Neural crest cell (in vitro differentiated cells): ENCODE measurements around the gene KRTAP5-10. TPM values are rescaled to one million over a fixed set of nuclear protein-coding genes. Genes with fewer than 3 reads are reported as not detected.
"Not testable (repeated sequence)": the region's sequence is repeated elsewhere in the genome, so short reads cannot be mapped to it uniquely, and the experiment has no call there.

Experiments
- DNase-seq: peaks from one replicate; pipeline ENCODE4 v3.0.0; 2021; ENCODE audit warnings: low read depth, mixed read lengths, low spot score
- H3K27ac Mint-ChIP-seq: one replicate; pipeline ENCODE4 v1.8.0; 2021; ENCODE audit warnings: mild to moderate bottlenecking, mixed read lengths; ENCODE audit not compliant: unreplicated experiment
- H3K27me3 Mint-ChIP-seq: 2 replicates; pipeline ENCODE4 v1.8.0; 2021; ENCODE audit warnings: low read depth, mild to moderate bottlenecking, mixed read lengths
- H3K36me3 Mint-ChIP-seq: 2 replicates; pipeline ENCODE4 v1.8.0; 2021; ENCODE audit warnings: low read depth, mild to moderate bottlenecking, mixed read lengths
- H3K4me1 Mint-ChIP-seq: 2 replicates; pipeline ENCODE4 v1.8.0; 2021; ENCODE audit warnings: mixed read lengths
- H3K4me3 Mint-ChIP-seq: one replicate; pipeline ENCODE4 v1.8.0; 2021; ENCODE audit warnings: mild to moderate bottlenecking, mixed read lengths
- H3K9me3 Mint-ChIP-seq: 2 replicates; pipeline ENCODE4 v1.8.0; 2021; ENCODE audit warnings: mixed read lengths
- total RNA-seq: library from RNA; stranded (reverse); gene quantifications from 2 replicates; pipeline ENCODE4 v1.2.1, GENCODE V29; 2021
- TF ChIP-seq, protein P1 (sequence below): fragments of 200-600 bp; sonication (generic); conservative IDR thresholded peaks from 2 replicates; pipeline ENCODE4 v1.5.0; 2021; ENCODE audit warnings: antibody characterized with exemption, mild to moderate bottlenecking

Gene KRTAP5-10
- total RNA-seq, 1 donor from 2014 or later = not detected

DNA sequence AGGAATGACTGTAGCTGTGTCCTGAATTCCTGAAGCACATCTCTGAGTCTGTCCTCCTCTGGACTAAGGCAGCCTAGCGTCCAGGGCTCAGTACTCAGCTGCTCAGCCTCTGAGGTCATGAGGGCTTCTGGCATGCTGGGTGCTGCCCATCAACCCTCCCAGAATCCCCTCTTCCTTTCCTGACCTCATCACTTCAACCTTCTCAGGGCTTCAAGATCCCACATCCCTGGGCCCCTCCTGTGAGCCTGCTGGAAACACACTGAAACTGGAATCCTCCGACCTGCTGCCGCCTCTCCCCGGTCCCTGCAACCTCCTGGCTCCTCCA is 26.7 kb upstream of the KRTAP5-10 start:
- DNase-seq = no peak
- Mint-ChIP-seq H3K4me1 (no peaks in the 10 kb centered on the region), H3K9me3 (no peaks in the 10 kb centered on the region), H3K4me3 (no peak overlapping the region), H3K27me3 (no peaks in the 10 kb centered on the region), H3K36me3 (peaks cover 2% of the 10 kb centered on the region), H3K27ac (peak overlapping the region; percentile 78)
- TF ChIP-seq, protein P1, sequence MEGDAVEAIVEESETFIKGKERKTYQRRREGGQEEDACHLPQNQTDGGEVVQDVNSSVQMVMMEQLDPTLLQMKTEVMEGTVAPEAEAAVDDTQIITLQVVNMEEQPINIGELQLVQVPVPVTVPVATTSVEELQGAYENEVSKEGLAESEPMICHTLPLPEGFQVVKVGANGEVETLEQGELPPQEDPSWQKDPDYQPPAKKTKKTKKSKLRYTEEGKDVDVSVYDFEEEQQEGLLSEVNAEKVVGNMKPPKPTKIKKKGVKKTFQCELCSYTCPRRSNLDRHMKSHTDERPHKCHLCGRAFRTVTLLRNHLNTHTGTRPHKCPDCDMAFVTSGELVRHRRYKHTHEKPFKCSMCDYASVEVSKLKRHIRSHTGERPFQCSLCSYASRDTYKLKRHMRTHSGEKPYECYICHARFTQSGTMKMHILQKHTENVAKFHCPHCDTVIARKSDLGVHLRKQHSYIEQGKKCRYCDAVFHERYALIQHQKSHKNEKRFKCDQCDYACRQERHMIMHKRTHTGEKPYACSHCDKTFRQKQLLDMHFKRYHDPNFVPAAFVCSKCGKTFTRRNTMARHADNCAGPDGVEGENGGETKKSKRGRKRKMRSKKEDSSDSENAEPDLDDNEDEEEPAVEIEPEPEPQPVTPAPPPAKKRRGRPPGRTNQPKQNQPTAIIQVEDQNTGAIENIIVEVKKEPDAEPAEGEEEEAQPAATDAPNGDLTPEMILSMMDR = no peak

DNA sequence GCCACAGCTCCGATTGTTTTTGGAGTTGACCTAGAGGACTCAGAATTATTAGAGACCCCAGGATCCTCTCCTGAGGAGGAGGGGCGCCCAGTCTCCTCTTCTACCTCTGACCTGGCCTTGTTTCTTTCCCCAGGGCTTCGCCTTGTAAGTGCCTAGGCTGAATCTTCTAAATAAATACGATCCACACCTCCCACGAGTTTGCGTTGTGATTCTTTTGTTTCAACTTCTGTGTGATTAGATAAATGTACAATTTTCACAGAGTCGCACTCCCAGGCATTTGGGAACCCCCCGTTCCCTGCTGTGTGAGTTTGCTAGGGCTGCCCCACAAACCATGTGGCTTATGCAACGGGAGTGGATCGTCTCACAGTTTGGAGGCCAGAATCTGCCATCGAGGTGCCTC is 26.3 kb upstream of the KRTAP5-10 start:
- no peaks in the 10 kb centered on the region for H3K9me3 Mint-ChIP-seq
- H3K27me3 Mint-ChIP-seq = no peaks in the 10 kb centered on the region
- peaks cover 2% of the 10 kb centered on the region for H3K36me3 Mint-ChIP-seq
- DNase-seq = no peak
- H3K4me1 Mint-ChIP-seq = no peaks in the 10 kb centered on the region
- H3K4me3 Mint-ChIP-seq = no peak overlapping the region
- H3K27ac Mint-ChIP-seq = peak overlapping the region; percentile 78
- TF ChIP-seq, protein P1 = no peak

DNA sequence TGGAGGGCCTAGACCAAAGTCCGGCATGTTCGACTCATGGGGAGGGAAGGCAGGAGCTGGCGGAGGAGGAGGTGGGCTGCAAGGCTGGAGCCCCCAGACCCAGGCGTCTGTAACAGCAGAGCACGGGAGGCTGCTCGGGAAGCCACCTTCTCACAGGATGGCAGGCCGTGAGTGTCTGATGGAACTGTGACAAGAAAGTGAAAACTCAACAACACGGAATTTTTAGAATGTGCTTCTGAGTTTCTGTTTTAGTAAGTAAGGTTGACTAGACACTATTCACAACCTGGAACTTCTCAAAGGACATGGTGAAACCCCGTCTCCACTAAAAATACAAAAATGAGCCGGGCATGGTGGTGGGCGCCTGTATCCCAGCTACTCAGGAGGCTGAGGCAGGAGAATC is 25.4 kb upstream of the KRTAP5-10 start:
- not testable (repeated sequence) for H3K27me3 Mint-ChIP-seq, DNase-seq, H3K36me3 Mint-ChIP-seq, H3K9me3 Mint-ChIP-seq, H3K4me3 Mint-ChIP-seq, H3K27ac Mint-ChIP-seq, H3K4me1 Mint-ChIP-seq

DNA sequence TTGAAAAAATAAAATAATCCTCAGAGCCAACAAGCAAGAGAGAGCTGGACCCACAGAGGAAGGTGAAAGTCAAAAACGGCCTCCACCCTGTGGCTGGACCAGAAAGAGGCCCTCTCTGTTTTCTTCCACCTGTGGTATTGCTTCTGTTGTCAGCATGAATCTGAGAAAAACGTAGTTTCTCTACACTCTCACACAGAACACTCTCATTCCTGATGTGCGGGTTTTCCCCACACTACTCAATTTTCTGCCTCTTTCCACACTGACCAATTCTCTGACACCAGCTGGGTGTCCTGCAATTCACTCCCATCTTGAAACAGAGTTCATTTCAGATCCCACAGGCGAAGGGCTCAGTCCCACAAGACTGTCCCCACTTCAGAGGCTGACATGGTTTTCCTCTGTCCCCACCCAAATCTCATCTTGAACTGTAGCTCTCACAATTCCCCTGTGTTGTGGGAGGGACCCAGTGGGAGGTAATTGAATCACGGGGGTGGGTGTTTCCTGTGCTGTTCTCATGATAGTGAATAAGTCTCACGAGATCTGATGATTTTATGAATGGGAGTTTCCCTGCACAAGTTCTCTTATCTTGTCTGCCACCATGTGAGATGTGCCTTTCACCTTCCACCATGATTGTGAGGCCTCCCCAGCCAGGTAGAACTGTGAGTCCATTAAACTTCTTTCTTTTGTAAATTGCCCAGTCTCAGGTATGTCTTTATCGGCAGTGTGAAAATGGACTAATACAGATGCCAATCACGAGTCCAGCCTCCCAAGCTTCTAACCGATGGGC is 24.6 kb upstream of the KRTAP5-10 start:
- not testable (repeated sequence) for H3K4me3 Mint-ChIP-seq, H3K9me3 Mint-ChIP-seq, DNase-seq, H3K27ac Mint-ChIP-seq, H3K4me1 Mint-ChIP-seq, H3K36me3 Mint-ChIP-seq, H3K27me3 Mint-ChIP-seq

DNA sequence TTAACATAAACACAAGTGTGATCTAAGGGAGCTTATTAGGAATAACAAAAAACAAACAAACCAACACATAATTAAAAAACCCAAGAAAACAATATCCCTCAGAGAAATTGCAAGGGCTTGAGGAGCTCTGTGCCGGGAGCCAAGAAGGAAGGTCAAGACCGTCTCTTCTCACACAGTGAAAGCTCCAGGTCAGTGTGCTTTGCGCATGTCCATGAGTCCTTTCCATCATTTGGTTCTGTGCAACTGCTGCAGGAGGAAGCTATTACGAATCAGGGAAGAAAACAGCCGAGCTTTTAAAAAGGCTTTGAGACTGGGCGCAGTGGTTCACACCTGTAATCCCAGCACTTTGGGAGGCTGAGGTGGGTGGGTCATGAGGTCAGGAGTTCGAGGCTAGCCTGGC is 23.0 kb upstream of the KRTAP5-10 start:
- H3K4me3 Mint-ChIP-seq = no peak overlapping the region
- TF ChIP-seq, protein P1 = no peak
- peaks cover 2% of the 10 kb centered on the region for H3K36me3 Mint-ChIP-seq
- DNase-seq = no peak
- no peak overlapping the region for H3K27ac Mint-ChIP-seq
- H3K4me1 Mint-ChIP-seq = no peaks in the 10 kb centered on the region
- H3K27me3 Mint-ChIP-seq = no peaks in the 10 kb centered on the region
- peaks cover 6% of the 10 kb centered on the region for H3K9me3 Mint-ChIP-seq

DNA sequence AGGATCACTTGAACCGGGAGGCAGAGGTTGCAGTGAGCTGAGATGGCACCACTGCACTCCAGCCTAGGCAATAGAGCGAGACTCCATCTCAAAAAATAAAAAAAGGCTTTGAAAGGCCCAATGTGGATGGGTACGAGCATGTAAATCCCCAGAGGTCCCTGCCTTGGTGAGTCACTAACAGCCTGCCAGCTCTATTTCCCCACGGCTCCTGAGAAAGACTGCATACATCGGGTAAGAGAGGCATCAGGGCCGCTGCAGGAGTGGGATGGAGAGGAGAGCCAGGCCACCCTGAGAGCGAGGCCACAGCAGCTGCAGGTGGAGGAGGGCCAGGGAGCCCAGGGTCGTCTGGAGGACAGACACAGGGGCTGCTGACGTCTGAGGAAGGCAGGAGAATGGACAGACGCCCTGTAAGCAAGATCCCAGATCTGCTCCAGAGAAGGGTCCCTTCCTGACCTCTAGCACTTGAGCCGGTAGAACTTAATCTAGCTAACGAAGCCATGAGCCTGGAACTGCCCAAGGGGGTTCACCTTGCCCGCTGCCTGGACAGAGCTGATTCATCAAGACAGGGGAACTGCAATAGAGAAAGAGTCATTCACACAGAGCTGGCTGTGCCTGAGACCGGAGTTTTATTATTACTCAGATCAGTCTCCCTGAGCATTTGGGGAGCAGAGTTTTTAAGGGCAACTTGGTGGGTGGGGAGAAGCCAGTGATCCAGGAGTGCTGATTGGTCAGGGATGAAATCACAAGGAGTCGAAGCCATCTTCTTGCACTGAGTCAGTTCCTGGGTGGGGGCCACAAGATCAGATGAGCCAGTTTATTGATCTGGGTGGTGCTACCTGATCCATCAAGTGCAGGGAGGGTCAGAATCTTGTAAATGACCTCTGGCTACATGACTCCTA is 22.2 kb upstream of the KRTAP5-10 start:
- no peaks in the 10 kb centered on the region for H3K4me1 Mint-ChIP-seq
- H3K9me3 Mint-ChIP-seq = peaks cover 6% of the 10 kb centered on the region
- H3K27ac Mint-ChIP-seq = no peak overlapping the region
- peaks cover 2% of the 10 kb centered on the region for H3K36me3 Mint-ChIP-seq
- DNase-seq = no peak
- no peak overlapping the region for H3K4me3 Mint-ChIP-seq
- H3K27me3 Mint-ChIP-seq = no peaks in the 10 kb centered on the region
- TF ChIP-seq, protein P1 = no peak
